Effector CD8-positive, alpha-beta T cell (primary cell): Measurements from ENCODE around the gene BCL11B.
A peak's percentile ranks its signal among the peaks of the same experiment; 100 is the strongest.

ENCODE experiments used
- DNase-seq: peaks from one replicate; lab custom pipeline; 2025; lab: John Stamatoyannopoulos, UW

BCL11B gene

DNA sequence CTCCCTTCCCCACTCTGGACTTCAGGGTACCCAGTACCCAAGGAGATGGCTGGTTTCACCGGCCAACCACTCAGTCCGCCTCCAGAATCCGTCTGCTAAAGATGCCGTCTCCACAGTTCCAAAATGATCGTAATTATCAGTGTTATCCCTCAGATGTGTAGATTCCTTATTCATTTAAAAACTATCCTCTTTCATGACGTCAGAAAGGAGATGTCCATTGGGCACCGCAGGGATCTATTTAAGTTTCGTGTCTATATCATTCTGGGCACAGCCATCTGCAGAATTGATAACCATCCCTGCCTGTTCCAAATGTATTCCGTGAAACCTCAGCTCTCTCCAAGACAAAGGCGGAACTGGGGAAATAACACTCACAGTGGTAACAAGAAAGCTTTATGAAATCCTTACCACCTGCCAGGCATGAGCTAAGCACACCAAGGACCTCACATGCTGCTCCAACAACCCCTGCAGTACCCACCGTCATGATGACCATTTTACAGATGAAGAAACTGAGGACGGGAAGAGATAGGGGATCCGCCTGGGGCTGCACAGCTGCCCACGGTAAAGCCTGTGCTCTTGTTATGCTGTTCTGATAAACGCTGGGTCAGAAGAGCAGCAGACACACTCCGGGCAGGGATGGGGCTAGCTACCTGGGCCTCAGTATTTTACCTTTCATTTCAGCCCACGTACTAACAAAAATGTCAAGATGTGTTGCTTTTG lies 90.0 kb downstream of the BCL11B start:
- DNase-seq = no peak

DNA sequence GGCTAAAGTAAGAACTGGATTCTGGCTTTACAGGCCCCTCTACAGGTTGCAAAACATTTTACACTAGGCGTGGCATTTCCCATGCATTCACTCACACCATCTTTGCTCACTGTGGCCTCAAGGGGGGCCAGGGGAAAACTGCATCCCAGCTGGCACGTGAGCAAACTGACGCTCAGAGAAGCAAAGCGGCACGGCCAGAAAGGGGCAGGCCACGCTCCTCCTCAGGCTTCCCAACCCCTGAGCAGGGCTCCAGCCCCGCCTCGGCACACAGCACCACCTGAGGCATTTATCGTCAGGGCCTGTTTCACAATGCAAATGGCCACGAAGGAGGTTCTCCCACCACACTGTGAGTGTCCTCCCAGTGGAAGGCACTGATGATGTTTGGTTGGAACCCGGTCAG lies 90.8 kb downstream of the BCL11B start:
- peak; percentile 32 for DNase-seq

DNA sequence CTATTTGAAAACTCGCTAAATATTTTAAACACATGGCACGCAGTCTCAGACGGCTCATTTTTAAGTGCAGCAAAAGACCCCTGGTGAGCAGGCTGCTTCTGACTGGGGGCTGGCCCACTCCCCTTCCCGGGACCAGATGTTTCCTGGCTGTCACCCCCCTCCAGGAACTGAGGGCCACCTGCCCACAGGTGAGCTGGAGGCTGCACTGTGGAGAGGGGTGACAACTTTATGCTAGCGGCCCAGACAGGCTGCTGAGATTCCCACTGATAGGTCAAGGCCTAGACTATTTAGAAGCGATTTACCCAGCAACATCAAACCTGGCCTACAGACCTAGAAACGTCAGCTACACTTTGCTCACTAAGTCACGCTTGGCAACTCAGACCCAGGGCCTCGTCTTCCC lies 92.1 kb downstream of the BCL11B start:
- no peak for DNase-seq

- DNase-seq = no peak
Measured at GRCh38 chr14:99179506-99179905, 92.5 kb downstream of the BCL11B start.

DNA sequence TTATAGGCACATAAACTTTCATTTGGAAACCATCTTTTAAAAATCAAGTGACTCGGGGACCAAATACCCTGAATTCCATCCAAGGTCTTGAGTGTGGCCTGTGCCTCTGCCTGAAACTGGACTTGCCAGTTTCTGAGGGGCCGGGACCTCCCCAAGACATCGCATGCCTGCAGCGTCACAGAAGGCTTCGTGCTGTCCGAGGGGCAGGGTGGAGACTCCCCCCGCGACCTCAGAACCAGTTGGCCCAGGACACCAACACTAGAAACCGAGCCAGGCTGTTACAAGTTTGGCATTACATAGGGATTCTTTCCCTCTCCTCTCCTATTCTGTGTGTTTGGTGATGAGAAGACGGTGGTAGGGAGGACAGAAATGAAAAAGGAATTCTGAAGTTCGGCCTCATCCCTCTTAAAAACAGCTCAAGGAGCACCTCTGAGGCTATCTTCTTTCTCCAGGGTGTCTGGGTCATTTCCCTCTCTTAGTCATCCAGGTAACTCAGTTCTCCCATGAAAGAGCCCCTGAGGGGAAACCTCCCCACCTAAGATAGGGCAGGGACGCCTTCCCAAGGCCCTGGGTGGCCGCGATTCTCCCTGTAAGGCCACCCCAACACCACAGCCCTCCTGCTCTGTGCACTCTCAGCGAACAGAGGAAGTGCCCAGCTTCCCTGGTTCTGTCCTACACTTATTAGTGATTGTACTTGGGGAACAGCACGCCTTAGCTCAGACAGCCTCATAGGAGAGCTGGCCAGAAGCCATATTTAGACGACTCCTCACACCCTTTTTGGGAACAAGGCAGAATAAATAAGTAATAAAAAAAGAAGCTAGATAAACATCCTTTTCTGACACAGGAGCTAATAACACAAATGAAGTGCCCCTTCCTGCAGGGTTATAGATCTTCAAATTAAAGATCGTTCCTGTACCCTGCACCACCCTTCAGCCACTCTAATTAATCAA lies 93.8 kb downstream of the BCL11B start:
- no peak for DNase-seq

GRCh38 chr14:99177046-99177655 lies 94.8 kb downstream of the BCL11B start:
- no peak for DNase-seq

DNA sequence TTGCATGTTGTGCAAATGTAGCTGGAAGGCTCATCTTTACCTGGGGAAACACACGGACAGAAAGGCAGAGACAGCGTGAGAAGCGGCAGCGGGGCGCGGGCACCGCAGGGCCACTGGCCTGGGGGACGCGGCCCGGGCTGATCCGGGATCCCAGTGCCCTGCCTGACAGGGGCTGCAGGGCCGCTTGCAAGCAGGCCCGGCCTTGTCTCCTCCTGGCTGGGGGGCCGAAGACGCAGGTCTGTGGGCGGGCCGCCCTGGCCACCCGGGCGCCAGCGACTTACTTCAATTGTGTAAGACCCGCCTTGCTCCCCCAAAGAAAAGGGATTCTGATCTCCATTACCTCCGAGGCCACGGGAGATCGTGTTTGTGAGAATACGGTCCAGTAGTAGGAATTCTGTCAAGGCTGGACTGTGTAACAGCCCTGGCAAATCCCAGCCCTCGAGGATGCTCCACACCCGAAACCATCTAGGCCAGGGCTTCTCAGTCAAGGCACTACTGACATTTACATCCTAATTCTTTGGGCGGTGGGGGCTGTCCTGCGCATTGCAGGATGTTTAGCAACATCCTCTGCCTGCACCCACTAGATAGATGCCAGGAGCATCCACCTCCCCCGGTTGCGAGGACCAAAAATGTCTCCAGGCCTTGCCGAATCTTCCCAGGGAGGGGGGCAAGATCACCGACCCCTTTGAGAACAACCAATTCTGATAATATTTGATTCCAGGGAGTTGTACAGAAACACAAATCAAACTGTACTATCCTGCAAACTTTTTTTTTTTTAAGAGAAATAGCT lies 95.6 kb downstream of the BCL11B start:
- no peak for DNase-seq

GRCh38 chr14:99175331-99176155 lies 96.5 kb downstream of the BCL11B start:
- no peak for DNase-seq

DNA sequence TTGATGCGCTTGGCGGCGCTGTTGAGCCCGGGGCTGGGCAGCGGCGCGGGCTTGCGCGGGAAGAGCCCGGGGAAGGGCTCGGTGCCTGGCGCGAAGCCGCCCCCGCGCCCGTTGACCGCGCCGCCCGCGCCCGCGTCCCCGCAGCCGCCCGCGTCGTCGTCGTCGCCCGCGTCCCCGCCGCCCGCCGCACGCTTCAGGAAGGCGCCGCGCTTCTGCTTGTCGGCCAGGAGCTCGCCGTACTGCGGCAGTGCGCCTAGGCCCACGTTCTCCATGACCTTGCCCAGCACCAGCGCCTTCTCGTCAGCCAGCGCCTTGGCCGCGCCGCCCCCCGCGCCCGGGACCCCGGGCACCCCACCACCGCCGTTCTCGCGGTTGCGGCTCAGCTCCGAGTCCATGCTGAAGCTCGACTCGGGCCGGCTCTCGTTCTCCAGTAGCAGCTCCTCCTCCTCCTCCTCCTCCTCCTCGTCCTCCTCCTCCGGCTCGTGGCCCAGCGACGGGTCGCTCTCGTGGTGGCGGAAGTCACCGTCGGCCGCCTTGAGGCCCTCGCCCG lies 97.2 kb downstream of the BCL11B start:
- DNase-seq = no peak

- DNase-seq = no peak
Measured at GRCh38 chr14:99174081-99174769, 97.8 kb downstream of the BCL11B start.

DNA sequence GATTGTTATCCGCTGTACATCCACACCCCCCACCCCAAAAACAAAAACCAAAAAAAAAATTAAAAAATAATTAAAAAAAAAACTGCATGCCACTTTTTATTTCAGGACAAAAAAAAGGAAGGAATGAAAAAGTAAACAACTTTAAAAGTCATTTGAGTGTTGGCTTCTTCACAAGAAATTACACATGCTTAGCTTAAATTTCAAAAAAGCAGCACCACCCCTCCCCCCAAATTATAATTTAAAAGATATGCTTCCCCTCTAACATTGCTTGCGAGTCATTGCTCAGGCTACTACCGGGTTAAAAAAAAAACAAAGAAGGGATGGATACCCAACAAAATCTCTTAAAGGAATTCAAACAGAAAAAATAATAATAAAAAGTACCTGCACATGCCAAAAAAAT lies 98.5 kb downstream of the BCL11B start:
- DNase-seq = no peak

DNA sequence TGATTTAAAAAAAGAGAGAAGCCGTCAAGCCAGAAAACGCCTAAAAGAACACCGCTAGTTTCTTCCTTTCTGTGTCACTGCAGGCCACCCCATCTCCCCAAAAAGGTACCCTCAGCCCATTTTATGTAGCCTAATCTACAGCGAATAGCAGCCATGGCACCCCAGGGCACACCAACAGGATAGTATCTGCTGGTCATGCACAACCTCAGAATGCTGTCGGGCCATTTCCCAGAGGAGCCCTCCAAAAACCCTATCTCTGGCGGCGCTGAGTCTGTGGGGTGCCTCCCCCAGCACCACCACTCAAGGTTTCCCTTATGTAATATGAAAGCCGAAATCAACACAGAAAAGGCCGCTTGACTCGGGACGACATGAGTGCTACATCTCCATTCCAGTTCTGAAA lies 98.9 kb downstream of the BCL11B start:
- no peak for DNase-seq

DNA sequence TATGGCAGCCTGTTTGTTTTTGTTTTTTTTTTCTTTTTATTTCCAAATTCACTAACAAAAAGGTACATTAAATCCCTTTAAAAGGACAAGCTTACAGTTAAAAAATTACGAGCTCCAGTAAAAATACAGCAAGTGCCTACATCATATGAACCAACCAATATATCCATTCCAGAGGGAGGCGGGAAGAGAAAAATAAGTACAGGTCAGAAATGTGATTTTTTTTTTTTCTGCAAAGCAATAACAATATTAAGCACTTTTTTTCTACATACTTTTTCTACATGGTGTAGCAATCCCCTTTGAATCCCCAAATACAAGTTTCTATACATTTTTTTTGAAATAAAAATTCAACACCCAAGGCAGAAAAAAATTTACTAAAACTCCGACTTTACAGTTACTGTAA lies 100.6 kb downstream of the BCL11B start:
- DNase-seq = no peak

- DNase-seq = no peak
Measured at GRCh38 chr14:99169776-99170356, 102.1 kb downstream of the BCL11B start.

DNA sequence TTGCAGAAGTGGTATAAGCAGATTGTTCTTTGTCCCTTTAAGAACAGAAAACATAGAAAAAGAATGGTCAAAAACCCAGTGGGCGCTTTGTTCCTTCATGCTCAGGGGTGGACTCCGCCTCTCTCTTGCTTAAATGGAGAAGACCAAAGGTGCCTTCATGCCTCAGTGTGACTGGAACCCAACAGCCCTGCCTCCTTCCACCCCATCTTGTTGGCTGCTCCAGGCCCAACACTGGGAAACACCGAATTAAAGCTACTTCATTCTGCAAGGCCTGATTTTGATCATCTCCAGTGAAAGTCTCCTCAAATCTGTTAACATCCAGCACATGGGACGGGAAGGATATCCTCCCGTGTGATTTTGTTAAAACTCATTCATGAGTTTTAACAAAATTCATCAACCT lies 103.7 kb downstream of the BCL11B start:
- no peak for DNase-seq

DNA sequence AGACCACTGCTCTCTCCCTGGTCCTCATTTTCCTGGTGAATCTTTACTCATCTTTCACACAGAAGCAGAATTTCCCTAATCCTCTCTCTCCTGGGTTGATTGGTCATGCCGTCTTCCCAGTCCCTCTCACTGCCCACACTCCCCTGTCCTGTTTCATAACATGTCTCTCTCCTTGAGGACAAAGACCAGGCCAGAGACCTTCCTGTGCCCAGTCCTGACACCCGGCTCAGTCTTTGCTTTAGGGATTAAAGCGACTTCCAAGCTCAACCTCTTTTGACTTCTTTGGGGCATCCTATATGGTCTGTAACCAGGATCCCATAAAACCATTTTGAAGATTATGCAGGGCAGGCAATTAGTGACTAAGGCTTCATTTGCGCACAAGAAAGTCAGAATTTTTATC lies 105.5 kb downstream of the BCL11B start:
- DNase-seq = no peak

DNA sequence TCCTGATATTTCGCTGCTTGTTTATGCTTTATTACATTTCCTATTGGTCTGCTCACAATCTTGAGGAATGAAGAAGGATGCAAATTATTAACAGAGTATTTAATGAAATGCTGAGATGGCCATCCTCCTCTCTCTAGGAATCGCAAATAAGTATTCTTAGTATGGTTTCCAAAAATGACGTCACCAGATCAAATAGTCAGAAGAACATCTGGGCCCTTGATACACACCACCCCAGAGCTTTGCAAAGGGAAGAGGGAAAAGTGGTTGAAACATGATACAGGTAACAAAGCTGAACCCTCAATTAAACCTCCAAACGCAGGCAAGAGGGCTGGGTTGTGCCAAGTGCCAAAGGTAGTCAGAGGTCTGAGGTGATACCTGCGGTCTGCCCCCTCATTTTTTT lies 107.3 kb downstream of the BCL11B start:
- no peak for DNase-seq

DNA sequence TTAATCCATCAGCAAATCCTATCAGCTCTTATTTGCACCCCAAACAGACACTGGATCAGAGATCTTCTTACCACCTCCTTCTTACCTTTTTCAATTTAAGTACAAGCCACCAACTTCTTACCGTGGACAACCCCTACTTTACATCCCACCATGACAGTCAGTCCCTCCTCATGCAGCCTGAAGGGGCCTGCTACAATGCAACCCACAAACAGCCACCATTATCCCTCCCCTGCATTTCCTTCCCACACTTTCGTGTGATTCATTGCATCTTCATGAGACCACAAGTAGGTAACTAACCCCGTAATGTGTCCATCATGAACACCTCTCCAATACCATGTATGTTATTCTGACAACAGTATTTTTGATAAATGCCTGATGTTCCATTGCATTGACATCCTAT lies 108.6 kb downstream of the BCL11B start:
- no peak for DNase-seq
